ENCODE data around the gene OR8S1.
"Not testable (repeated sequence)": the region's sequence is repeated elsewhere in the genome, so short reads cannot be mapped to it uniquely, and the experiment has no call there.

OR8S1 gene, protein sequence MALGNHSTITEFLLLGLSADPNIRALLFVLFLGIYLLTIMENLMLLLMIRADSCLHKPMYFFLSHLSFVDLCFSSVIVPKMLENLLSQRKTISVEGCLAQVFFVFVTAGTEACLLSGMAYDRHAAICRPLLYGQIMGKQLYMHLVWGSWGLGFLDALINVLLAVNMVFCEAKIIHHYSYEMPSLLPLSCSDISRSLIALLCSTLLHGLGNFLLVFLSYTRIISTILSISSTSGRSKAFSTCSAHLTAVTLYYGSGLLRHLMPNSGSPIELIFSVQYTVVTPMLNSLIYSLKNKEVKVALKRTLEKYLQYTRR

GRCh38 chr12:48525332-48525731, at the start of gene OR8S1:
Gene OR8S1, plus strand, starts transcription at chr12:48525632. Its CDS starts 0 bp downstream, at chr12:48525632.
- no peak for DNase-seq

GRCh38 chr12:48482198-48482597, 43.2 kb upstream of the OR8S1 start, which contains the start of gene C12orf54:
Gene C12orf54, plus strand, starts transcription at chr12:48482498. Its CDS starts 799 bp downstream, at chr12:48483297.
- no peak for DNase-seq

GRCh38 chr12:48482930-48483329, 42.5 kb upstream of the OR8S1 start:
- no peak for DNase-seq

DNA sequence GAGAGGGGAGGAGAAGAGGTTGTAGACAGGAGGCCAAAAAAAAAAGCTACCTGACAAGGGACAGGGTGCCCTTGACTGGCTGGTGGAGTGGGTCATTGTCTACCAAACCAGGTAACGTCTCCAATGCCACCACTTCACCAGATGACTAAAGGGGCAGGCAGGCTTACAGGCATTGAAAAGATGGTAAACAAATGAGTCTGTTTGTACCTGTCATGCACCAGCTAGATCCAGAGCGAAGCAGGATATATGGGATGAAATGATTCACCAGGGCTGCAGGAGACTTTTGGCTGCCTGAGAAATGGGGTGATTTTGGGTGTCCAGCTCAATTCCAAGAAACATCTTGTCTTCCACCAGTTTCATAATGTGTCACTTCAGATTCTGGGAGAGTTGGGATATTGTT, 39.2 kb upstream of the OR8S1 start:
- DNase-seq: no peak

DNA sequence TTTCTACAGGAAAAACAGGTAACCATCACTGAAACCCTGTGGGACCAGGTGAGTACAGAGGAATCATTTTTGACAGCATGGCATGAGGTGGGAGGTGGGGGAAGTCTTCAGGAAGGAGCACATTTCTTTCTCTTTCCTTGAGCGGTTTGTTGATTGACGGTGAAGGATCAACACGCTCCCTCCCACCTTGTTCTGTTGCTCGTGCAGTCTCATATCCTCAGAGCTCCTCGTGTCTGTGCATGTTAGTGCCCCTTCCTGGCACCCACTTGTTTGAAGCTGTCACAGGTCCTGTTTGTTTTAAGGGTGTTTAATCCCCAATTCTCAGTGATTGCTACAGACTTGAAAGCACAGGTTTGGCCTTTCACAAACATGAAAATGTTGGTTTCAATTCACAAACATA, 38.8 kb upstream of the OR8S1 start:
- DNase-seq: no peak

DNA sequence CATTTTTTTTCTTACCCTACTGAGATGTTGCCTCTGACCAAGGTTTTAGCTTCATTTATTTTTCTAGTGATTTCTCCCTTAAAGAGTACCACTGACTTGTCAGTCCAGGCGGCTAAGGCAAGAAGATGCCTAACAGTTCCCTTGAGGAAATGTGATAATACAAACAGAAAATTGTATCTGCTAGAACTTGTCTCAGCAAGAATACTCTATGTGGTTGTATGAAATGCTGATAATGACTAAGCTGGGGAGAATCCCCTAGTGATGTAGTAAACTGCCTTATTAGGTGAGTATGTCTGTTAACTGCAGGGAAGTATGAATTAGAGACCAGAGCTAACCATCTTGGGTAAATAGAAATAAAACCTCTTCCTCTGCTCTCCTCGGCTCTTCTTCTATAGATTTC, 36.4 kb upstream of the OR8S1 start:
- DNase-seq: no peak

- DNase-seq: not testable (repeated sequence)
Observed at GRCh38 chr12:48489456-48489855, 36.0 kb upstream of the OR8S1 start.

GRCh38 chr12:48500281-48500680, 25.2 kb upstream of the OR8S1 start:
- not testable (repeated sequence) for DNase-seq

DNA sequence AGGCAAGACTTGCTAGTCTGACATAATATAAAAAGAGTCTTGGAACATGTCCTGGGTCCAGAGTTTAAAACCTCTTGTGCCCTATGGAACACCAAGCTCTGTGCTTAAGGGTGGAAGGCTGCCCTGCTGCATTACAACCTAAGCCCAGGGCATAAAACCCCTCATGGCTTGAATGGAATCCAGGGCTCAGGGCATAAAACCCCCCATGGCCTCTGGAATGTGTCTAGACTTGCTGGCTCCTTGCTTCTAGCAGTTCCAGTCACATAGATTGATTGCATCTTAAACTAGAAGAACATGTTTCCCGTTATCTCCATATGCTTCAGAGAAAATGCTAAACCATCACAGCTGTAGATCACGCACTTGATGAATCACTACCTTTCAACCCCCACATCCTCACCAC, 18.6 kb upstream of the OR8S1 start:
- not testable (repeated sequence) for DNase-seq

GRCh38 chr12:48508987-48509386, 16.4 kb upstream of the OR8S1 start:
- no peak for DNase-seq

GRCh38 chr12:48510111-48510510, 15.3 kb upstream of the OR8S1 start:
- DNase-seq: no peak

DNA sequence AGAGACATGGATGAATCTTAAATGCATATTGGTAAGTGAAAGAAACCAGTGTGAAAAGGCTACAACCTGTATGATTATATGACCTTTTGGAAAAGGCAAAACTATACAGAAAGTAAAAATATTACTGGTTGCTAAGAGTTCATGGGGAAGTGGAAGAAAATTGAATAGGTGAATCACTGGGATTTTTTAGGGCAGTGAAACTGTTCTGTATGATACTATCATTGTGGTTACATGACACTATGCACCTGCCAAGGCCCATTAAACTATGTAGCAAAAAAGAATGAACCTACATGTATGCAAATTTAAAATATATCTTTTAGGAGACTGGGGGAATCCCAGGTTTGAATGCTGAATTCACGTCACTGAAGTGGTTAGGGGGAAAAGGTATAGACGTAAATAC, 12.6 kb upstream of the OR8S1 start:
- no peak for DNase-seq

DNA sequence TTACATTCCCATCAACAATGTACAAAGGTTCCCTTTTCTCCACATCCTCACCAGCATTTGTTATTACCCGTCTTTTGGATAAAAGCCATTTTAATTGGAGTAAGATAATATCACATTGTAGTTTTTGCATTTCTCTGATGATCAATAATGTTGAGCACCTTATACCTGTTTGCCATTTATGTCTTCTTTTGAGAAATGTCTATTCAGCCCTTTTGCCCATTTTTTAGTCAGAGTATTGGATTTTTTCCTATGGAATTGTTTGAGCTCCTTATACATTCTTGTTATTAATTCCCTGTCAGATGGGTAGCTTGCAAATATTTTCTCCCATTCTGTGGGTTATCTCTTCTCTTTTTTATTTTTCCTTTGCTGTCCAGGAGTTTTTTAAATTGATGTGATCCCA, 10.7 kb upstream of the OR8S1 start:
- DNase-seq: no peak

DNA sequence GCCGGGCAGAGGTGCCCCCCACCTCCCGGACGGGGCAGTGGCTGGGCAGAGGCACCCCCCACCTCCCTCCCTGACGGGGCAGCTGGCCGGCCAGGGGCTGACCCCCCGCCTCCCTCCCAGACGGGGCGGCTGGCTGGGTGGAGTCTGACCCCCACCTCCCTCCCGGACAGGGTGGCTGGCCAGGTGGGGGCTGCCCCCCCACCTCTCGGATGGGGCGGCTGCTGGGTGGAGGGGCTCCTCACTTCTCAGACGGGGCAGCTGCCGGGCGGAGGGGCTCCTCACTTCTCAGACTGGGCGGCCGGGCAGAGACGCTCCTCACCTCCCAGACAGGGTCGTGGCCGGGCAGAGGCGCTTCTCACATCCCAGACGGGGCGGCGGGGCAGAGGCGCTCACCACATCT, 5.1 kb upstream of the OR8S1 start:
- not testable (repeated sequence) for DNase-seq

- no peak for DNase-seq
Observed at GRCh38 chr12:48527891-48528670, 2.6 kb downstream of the OR8S1 start.

- no peak for DNase-seq
Observed at GRCh38 chr12:48532601-48533000, 7.2 kb downstream of the OR8S1 start.

DNA sequence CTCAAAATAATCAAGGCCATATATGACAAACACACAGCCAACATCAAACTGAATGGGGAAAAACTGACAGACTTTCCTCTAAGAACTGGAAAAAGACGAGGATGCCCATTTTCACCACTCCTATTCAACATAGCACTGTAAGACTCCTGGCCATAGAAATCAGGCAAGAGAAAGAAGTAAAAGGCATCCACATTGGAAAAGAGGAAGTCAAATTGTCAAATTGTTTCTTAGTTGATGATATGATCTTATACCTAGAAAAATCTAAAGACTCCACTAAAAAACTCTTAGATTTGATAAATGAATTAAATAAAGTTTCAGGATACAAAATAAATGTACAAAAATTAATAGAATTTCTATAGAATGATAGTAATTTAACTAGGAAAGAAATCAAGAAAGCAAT, 11.2 kb downstream of the OR8S1 start:
- DNase-seq: no peak

DNA sequence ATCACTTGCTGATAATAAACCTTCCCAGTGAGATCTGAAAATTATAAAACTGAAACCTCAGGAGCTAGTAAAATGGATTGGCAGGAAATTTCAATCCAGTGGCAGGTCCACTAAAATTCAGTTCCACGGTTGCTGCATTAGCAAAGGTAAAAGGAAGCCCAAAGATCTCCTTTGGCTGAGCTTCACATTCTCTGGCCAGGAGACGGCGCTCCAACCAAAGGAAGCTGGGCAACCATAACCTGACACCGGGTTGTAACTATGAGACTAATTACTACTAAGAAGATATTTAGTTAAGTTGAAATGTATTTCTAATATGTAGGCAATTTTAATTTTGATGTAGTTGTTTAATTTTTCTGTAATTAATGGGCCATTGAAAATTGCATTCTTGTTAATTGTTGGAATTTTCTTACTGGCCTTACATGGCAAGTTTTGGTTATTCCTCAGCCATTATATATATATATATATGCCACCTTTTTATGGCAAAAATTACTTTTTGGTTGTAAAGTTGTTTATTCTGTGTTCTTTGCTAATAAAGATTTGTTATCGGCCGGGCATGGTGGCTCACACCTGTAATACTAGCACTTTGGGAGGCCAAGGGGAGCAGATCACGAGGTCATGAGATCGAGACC, 17.0 kb downstream of the OR8S1 start:
- DNase-seq: peak; percentile 29

GRCh38 chr12:48545833-48546469, 20.5 kb downstream of the OR8S1 start:
- DNase-seq: no peak

DNA sequence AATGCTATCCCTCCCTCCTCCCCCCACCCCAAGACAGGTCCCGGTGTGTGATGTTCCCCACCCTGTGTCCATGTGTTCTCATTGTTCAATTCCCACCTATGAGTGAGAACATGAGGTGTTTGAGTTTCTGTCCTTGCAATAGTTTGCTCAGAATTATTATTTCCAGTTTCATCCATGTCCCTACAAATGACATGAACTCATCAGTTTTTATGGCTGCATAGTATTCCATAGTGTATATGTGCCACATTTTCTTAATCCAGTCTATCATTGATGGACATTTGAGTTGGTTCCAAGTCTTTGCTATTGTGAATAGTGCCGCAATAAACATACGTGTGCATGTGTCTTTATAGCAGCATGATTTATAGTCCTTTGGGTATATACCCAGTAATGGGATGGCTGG, 21.6 kb downstream of the OR8S1 start:
- not testable (repeated sequence) for DNase-seq

- DNase-seq: not testable (repeated sequence)
Observed at GRCh38 chr12:48551636-48552035, 26.2 kb downstream of the OR8S1 start.

- peak; percentile 8 for DNase-seq
Observed at GRCh38 chr12:48553666-48554343, 28.4 kb downstream of the OR8S1 start.

DNA sequence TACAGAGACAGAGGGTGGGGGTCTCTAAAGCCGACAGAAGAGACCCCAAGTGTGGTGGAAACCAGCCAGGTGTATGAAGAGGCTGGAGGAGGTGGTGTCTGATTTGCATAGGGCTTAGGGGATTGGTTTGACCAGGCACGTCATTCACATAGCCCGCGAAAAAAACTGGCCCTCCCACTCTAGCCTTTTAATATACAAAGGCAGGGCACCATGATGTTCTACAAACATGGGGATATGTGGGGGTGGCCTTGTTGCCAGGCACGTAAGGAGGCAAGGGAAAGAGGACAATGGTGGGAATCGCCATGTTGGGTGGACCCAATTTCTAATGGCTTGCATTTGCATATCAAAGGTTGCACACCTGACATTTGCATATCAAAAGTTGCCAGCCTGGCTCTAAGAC, 31.2 kb downstream of the OR8S1 start:
- no peak for DNase-seq

Measured in CD4-positive, alpha-beta T cell treated with Interleukin-4 for 4 hours (primary cell).